HG02884 (cell line): ENCODE data around the gene TBC1D19.
"Not testable (repeated sequence)": the region's sequence is repeated elsewhere in the genome, so short reads cannot be mapped to it uniquely, and the experiment has no call there.

Experiments used
- ATAC-seq: cut with Tn5 transposase; IDR thresholded peaks from one replicate; pipeline ENCODE4 v1.9.1; 2021; ENCODE audit warnings: mild to moderate bottlenecking, moderate library complexity; ENCODE audit not compliant: unreplicated experiment

TBC1D19 gene

DNA sequence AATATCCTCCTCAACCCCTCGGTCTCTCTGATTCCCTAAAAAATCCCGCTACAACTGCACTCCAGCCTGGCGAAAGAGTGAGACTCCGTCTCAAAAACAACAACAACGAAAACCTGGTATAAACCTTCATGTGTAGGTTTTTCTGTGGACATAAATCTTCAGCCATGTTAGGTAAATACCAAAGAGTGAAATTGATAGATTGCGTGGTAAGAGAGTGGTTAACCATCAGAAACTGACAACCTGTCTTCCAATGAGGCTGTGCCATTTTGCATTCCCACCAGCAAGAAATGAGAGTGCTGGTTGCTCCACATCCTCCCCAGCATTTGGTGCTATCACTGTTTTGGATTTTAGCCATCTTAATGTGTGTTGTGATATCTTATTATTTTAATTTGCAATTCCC, 10.9 kb downstream of the TBC1D19 start:
- ATAC-seq, result no peak

DNA sequence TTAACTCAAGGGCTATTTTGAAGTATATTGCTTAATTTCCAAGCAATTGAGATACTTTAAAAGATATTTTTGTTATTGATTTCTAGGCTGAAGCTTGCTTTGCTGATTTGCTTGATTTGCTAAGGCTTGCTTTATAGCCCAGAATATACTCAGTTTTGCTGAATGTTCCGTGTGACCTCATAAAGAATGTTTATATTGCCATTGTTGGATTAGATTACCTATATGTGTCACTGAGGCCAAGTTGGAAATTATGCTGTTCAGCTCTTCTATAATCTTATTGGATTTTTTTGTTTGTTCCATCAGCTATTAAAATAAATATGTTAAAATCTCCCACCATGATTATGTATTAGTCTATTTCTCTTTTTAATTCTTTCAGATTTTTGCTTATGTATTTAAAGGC, 13.0 kb downstream of the TBC1D19 start:
- ATAC-seq, result no peak

DNA sequence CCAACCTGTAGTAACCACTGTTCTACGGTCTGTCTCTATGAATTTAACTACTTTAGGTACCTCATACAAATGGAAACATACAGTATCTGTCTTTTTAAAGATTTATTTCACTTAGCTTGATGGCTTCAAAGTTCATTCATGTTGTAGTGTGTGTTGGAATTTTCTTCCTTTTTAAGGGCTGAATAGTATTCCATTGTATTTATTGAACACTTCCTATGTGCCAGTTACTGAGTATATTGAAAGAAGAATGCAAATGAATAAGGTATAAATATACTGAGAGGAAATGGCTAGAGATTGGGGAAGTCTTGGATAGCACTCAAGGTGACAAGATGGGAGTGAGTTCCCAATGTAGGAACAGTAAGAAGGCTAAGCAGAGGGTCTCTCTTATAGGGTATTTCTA, 17.3 kb downstream of the TBC1D19 start:
- ATAC-seq, result no peak

- ATAC-seq, result no peak
These were observed 23.9 kb downstream of the TBC1D19 start for GRCh38 chr4:26607776-26608175.

- no peak for ATAC-seq
These were observed 25.5 kb downstream of the TBC1D19 start for GRCh38 chr4:26609391-26609790.

GRCh38 chr4:26609868-26610267, 26.0 kb downstream of the TBC1D19 start:
- ATAC-seq, result no peak

DNA sequence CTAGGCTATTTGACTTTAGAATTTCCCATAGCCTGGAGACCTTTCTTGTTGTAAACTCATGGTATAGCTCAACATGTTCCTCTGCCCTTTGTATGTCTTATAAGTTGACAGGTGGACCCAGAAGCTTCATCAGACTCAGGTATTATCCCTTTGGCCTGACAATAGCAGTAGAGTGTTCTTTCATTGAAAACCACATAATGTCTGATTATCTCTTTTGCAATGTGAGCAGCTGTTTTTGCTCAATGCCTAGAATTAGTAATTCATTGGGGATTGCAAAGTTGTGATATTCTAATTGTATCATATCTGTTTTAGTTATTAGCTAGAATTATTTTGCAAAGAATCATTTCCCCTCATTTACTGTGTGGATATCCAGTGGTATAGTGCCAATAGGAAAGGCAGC, 27.5 kb downstream of the TBC1D19 start:
- ATAC-seq, result no peak

DNA sequence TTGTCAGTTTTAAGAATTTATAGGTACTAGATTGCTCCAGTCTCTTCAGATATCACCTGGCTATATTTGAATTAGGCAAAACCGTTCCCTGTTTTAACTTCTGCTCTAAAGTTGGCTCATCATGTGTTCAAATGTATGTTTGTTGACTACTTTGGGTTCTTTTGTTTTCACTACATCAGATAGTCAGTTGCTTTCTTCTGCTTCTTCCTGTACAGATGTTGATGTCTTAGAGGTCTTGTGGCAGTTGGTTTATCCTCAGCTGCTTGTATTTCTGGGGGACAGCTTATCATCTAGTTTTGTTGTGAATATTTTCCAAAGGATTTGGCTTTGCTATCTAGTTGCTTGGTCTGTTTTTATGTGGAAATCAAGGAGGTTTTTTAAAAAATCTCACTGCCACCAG, 28.0 kb downstream of the TBC1D19 start:
- no peak for ATAC-seq

DNA sequence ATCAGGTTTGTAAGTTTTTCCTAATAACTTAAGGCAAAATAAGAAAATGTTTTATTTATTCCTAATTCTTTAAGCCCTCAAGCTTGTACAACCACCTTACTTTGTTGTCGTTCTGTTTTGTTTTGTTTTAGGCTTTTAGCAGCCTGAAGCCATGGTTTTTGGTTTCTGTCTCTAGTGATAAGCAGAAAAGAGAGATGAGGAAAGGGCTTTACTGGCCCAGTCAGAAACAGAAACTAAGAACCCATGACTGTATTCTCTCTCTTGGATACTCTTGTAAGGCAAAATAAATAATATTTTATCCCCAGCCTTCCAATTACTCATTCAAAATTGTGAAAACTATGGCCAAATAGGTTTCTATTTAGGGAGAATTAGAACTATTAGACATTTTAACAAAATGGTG, 29.4 kb downstream of the TBC1D19 start:
- ATAC-seq, result no peak

GRCh38 chr4:26613735-26614134, 29.9 kb downstream of the TBC1D19 start:
- ATAC-seq, result no peak

- ATAC-seq, result no peak
These were observed 35.9 kb downstream of the TBC1D19 start for GRCh38 chr4:26619784-26620183.

DNA sequence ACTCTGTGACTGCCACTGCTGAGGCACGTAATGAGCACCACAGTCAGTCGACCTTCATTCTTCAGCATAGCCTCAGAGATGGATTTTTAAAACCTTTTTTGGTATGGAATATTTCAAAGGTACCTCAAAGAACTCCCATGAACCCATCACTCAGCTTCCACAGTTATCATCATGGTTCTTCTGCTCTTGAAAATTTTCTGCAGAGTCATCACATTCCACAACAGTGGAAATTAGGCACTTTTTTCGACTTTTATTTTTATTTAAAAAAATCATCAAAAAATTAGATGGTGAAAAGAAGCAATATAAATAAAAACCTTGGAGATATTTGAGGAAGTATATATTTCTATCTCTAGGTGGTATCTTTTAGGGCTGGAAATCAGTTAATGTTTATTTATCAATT, 37.5 kb downstream of the TBC1D19 start:
- no peak for ATAC-seq

GRCh38 chr4:26622913-26623312, 39.0 kb downstream of the TBC1D19 start:
- no peak for ATAC-seq

DNA sequence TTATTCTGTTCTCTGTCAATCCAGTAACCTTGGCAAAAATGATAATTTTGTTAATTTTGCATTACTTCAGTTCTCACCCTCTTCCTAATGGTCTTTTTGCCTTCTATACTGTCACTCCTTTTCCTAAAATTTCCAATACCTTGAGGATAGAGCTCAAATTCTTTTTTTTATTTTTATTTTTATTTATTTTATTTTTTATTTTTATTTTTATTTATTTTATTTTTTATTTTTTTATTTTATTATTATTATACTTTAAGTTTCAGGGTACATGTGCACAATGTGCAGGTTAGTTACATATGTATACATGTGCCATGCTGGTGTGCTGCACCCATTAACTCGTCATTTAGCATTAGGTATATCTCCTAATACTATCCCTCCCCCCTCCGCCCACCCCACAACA, 42.8 kb downstream of the TBC1D19 start:
- ATAC-seq, result not testable (repeated sequence)

DNA sequence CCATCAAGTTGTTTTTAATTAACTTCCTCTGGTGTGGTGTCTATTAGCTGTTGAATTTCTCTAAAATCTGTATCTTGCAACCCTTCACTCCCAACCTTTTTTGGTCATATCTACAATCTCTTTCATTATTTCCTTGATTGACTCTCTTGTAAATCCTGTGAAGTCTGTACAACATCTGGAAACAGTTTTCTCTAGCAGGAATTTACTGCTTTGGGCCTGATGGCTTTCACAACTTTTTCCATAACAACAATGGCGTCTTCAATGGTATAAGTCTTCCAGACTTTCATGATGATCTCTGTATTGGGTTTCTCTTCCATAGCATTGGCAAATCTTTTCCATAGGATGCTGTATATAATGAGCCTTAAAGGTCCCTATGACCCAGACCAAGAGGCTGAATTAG, 49.0 kb downstream of the TBC1D19 start:
- ATAC-seq, result no peak

GRCh38 chr4:26634237-26634636, 50.4 kb downstream of the TBC1D19 start:
- no peak for ATAC-seq

GRCh38 chr4:26636458-26636857, 52.6 kb downstream of the TBC1D19 start:
- ATAC-seq, result no peak

- not testable (repeated sequence) for ATAC-seq
These were observed 56.8 kb downstream of the TBC1D19 start for GRCh38 chr4:26640639-26641038.

GRCh38 chr4:26647523-26648224, 63.8 kb downstream of the TBC1D19 start:
- ATAC-seq, result no peak

DNA sequence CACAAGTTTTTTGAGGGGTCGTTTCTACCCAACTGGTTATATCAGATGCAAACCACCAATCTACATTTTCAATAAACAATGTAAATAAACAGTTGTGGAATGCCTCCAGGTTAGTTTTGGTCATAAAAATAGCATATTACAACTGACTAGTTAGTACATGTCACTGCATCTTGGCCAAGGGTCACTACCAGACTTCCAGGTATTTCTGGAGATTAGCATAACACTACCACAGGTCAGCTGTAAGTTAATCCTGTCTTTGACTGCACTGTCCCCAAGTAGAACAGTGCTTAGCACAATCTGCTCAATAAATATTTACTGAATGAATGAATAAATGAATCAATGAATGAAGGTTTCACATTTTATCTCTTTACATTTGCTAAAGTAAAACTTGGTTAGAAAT, 64.4 kb downstream of the TBC1D19 start:
- ATAC-seq, result no peak

GRCh38 chr4:26660261-26660660, 76.4 kb downstream of the TBC1D19 start:
- ATAC-seq, result no peak

- ATAC-seq, result no peak
These were observed 80.0 kb downstream of the TBC1D19 start for GRCh38 chr4:26663888-26664287.

DNA sequence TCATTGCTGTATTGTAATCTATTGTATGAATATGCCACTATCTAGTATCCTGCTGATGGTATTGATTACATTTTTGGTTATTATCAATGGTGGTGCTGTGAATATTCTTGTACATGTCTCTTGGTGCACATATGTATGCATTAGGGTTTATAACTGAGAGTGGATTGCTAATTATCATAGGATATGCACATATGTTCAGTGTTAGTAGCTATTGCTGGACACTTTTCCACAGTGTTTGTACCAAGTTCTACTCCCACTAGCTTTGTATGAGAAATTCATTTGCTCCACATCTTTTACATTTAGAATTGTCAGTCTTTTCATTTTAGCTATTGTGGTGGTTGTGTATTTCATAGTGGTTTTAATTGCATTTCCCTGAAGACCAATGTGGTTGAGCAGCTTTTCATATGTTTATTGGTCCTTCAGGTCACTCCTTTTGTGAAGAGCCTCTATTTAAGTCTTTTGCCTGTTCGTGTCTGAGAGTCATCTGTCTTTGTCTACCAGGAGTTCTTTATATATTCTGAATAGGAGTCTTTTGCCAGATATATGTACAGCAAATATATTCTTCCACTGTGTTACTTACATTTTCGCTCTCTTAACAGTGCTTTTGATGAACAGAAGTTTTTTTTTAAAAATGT, 87.1 kb downstream of the TBC1D19 start:
- no peak for ATAC-seq
